Sigmoid colon (tissue), 7 donors: ENCODE data around the gene EIF5AL1. TPM values are rescaled to one million over a fixed set of nuclear protein-coding genes. Genes with fewer than 3 reads are reported as not detected.

Experiments used
- DNase-seq: peaks from one replicate; pipeline ENCODE4 v3.0.0-alpha.2; 2019
- H3K27ac ChIP-seq, 4 donors: fragments of 200-600 bp; sonication (generic); one replicate each; pipeline ENCODE4 v1.5.1; 2016 to 2019; ENCODE audit warnings: mild to moderate bottlenecking in 1 of 4
- H3K27me3 ChIP-seq, 3 donors: fragments of 200-600 bp; sonication (generic); one replicate each; pipeline ENCODE4 v1.5.1; 2019; ENCODE audit warnings: mild to moderate bottlenecking in 1 of 3
- H3K36me3 ChIP-seq, 4 donors: fragments of 200-600 bp; sonication (generic); one replicate each; pipeline ENCODE4 v1.5.1; 2016 to 2019
- H3K4me1 ChIP-seq, 4 donors: fragments of 200-600 bp; sonication (generic); one replicate each; pipeline ENCODE4 v1.5.1; 2017 to 2019
- H3K4me3 ChIP-seq, 4 donors: fragments of 200-600 bp; sonication (generic); one replicate each; pipeline ENCODE4 v1.5.1; 2017 to 2019; ENCODE audit warnings: mild to moderate bottlenecking in 2 of 4, moderate library complexity in 1 of 4
- H3K9me3 ChIP-seq, 4 donors: fragments of 200-600 bp in 3 of 4; sonication (generic) in 3 of 4; one replicate each; pipeline versions ENCODE4 v1.5.1 to v1.6.1; 2013 to 2019
- EP300 ChIP-seq, 4 donors: sonication (generic); formaldehyde crosslinking; IDR thresholded peaks; one replicate each; pipeline ENCODE4 v1.6.1; 2017; ENCODE audit warnings: antibody characterized with exemption in 4 of 4
- POLR2A ChIP-seq, 2 donors: fragments of 450-650 bp; IDR thresholded peaks; one replicate each; pipeline ENCODE4 v1.6.1; 2016; ENCODE audit warnings: antibody characterized with exemption in 2 of 2, mild to moderate bottlenecking in 2 of 2, moderate library complexity in 2 of 2
- POLR2AphosphoS5 ChIP-seq, 4 donors: sonication (generic); formaldehyde crosslinking; IDR thresholded peaks; one replicate each; pipeline ENCODE4 v1.6.1; 2017; ENCODE audit warnings: antibody characterized with exemption in 4 of 4
- WGBS, 2 donors: extraction: QIAGEN DNeasy Blood & Tissue Kit; methylation state at CpG; one replicate each; pipeline ENCODE4 v1.1.7; 2013; 5-methylcytosine and 5-hydroxymethylcytosine counted together
- intact Hi-C: fragments of 100-400 bp; cut with DNase I; formaldehyde crosslinking; loops from one replicate; pipeline ENCODE4 v1.15.1; 2023
- polyA plus RNA-seq, 3 donors: library from polyadenylated mRNA; stranded (reverse); fragments of 200-250 nt; gene quantifications; one replicate each; pipeline ENCODE4 v1.2.3, GENCODE V29; 2013
- total RNA-seq, 4 donors: library from RNA; depleted of rRNA; stranded (reverse); fragments of >200 nt; gene quantifications; one replicate each; pipeline ENCODE4 v1.1.0, GENCODE V29; 2016
- TF ChIP-seq, protein P1 (sequence below), 4 experiments: fragments of 450-650 bp in 3 of 4; fragments of 200-600 bp in 1 of 4; IDR thresholded peaks; one replicate each; pipeline ENCODE4 v1.5.1; 2016 to 2019; ENCODE audit warnings: antibody characterized with exemption in 4 of 4, mild to moderate bottlenecking in 3 of 4, moderate library complexity in 2 of 4
- donor health status: healthy with polysubstance abuse.
- donor health status: Bipolar disorder and iron deficiency.
- donor health status: healthy.

Gene EIF5AL1
- total and polyA plus RNA-seq, 7 donors, result under 0.01 to 0.63 (median 0.16) TPM

DNA sequence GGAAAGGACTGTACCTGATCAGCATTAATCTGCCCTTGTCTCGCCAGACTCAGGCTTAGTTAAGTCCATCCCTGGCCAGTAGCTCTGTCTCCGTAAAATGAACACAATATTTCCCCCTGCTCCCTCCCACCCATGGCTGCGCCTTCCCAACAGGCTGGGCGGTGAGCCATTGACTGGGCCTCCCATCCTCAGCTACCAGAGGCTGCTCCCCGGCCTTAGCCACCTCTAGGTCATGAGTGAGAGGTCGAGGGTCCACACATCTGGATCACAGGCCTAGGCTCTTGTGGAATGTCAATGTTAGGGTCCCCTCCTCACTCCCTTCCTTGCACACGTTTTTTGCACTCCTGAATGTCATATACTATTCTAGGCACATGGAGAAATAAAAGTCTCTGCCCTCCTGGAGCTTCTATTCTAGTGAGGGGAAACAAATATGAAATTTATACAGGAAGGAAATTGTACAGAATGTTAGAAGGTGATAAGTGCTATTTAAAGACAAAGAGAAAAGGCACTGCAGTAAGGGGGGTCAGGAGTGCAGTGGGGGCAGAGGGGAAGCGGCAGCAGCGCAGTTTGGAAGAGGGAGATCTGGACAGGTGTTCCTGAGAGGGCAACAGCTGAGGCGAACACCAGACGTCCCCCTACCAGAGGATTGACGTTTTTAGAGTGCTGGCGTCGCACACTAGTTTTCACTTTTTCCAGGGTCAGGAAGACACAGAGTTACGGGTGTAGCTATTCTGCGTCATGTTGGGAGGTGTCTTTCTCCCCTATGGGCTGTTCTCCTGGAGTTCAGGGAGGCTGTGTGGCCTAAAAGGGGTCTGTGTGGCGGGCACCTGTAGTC, 17.2 kb upstream of the EIF5AL1 start:
- no peak overlapping the region for H3K27ac ChIP-seq
- no peaks in the 10 kb centered on the region for H3K9me3 ChIP-seq
- 71 to 80% methylated on average over 17 of the region's 17 CpGs for WGBS, 2 donors
- no peak overlapping the region for H3K4me3 ChIP-seq
- intact Hi-C loops, result no loop called here
- no peaks in the 10 kb centered on the region for H3K36me3 ChIP-seq
- peaks cover 0 to 8% (median 8%) of the 10 kb centered on the region in 4 donors for H3K4me1 ChIP-seq
- TF ChIP-seq, protein P1, sequence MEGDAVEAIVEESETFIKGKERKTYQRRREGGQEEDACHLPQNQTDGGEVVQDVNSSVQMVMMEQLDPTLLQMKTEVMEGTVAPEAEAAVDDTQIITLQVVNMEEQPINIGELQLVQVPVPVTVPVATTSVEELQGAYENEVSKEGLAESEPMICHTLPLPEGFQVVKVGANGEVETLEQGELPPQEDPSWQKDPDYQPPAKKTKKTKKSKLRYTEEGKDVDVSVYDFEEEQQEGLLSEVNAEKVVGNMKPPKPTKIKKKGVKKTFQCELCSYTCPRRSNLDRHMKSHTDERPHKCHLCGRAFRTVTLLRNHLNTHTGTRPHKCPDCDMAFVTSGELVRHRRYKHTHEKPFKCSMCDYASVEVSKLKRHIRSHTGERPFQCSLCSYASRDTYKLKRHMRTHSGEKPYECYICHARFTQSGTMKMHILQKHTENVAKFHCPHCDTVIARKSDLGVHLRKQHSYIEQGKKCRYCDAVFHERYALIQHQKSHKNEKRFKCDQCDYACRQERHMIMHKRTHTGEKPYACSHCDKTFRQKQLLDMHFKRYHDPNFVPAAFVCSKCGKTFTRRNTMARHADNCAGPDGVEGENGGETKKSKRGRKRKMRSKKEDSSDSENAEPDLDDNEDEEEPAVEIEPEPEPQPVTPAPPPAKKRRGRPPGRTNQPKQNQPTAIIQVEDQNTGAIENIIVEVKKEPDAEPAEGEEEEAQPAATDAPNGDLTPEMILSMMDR (IDR thresholded peaks at IDR 0.05), result no peak
- TF ChIP-seq POLR2A (IDR thresholded peaks at IDR 0.05), result no peak
- TF ChIP-seq POLR2AphosphoS5 (IDR thresholded peaks at IDR 0.05), result no peak
- TF ChIP-seq EP300 (IDR thresholded peaks at IDR 0.05), result no peak
- no peak for DNase-seq
- H3K27me3 ChIP-seq, result no peaks in the 10 kb centered on the region

DNA sequence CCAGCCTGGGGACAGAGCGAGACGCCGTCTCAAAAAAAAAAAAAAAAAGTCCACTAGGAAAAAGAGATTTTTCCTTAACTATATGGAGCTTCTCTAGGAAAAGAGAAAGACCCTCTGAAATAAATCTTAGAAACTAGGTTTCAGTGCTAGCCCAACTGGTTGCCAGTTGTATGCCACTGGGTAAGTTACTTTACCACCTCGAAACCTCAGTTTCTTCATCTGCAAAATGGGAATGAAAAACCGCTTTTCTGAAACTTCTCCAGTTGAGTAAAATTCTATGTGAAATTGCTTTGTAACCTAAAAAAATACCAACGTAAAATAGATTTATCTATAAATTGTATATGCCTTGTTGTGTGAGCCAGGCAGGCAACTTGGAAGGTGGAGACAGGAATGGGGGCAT, 16.5 kb upstream of the EIF5AL1 start:
- TF ChIP-seq POLR2AphosphoS5 (IDR thresholded peaks at IDR 0.05) (no peak), POLR2A (IDR thresholded peaks at IDR 0.05) (no peak), EP300 (IDR thresholded peaks at IDR 0.05) (no peak)
- TF ChIP-seq, protein P1 (IDR thresholded peaks at IDR 0.05), result no peak
- intact Hi-C loops, result no loop called here
- WGBS, 2 donors, result 80 to 85% methylated on average over 6 of the region's 6 CpGs

DNA sequence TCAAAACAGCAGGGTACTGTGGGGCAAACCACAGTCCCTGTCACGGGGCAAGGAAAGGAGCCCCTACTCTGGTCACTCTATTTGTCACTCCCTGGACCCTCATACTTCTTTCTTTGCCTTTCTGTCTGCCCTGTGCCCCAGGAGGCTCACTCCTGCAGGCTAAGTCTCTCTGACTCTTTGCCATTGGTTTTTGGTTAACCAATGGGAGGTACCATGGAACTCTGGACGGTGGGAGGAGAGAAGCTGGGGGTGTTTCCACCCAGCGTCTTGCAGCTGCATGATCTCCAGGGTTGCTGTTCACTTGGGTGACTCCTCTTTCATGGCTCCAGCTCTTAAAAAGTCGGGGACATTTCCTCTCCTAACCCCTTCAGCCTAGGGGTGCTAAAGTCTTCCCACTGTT, 15.4 kb upstream of the EIF5AL1 start:
- no peaks in the 10 kb centered on the region for H3K9me3 ChIP-seq
- H3K36me3 ChIP-seq, result no peaks in the 10 kb centered on the region
- no peaks in the 10 kb centered on the region for H3K4me1 ChIP-seq
- no peak overlapping the region for H3K27ac ChIP-seq
- H3K4me3 ChIP-seq, result no peak overlapping the region
- intact Hi-C loops, result no loop called here
- H3K27me3 ChIP-seq, result no peaks in the 10 kb centered on the region
- TF ChIP-seq EP300 (IDR thresholded peaks at IDR 0.05) (no peak), POLR2A (IDR thresholded peaks at IDR 0.05) (no peak), POLR2AphosphoS5 (IDR thresholded peaks at IDR 0.05) (no peak)
- TF ChIP-seq, protein P1 (IDR thresholded peaks at IDR 0.05), result no peak
- WGBS, 2 donors, result 47% methylated on average over 4 of the region's 4 CpGs
- DNase-seq, result no peak

More for the DNA sequence above, 16.5 kb upstream of the EIF5AL1 start:
- H3K36me3 ChIP-seq, result no peaks in the 10 kb centered on the region
- H3K4me1 ChIP-seq, result peaks cover 0 to 1% (median under 1%) of the 10 kb centered on the region in 4 donors
- H3K27me3 ChIP-seq, result no peaks in the 10 kb centered on the region
- no peak overlapping the region for H3K27ac ChIP-seq
- H3K4me3 ChIP-seq, result no peak overlapping the region
- DNase-seq, result no peak
- H3K9me3 ChIP-seq, result no peaks in the 10 kb centered on the region

DNA sequence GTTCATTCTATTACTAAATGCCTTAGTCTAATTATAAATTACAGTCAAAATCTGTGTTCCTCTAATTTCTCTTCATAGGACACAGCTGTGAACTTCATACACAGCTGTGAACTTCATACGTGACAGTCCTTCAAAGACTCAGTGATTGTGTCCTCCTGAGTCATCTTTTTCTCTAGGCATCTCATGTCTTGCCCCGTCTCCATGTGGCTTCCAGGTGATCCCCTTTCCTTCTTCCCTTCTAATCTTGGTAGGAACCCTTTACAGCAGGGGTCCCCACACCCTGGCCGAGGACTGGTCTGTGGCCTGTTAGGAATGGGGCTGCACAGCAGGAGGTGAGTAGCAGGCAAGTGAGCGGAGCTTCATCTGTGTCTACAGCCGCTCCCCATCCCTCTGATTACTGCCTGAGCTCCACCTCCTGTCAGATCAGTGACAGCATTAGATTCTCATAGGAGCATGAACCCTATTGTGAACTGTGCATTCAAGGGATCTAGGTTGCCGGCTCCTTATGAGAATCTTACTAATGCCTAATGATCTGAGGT, 14.0 kb upstream of the EIF5AL1 start:
- DNase-seq, result no peak
- Histone ChIP-seq H3K27me3 (no peaks in the 10 kb centered on the region), H3K9me3 (no peaks in the 10 kb centered on the region), H3K36me3 (no peaks in the 10 kb centered on the region), H3K27ac (no peak overlapping the region), H3K4me1 (no peaks in the 10 kb centered on the region), H3K4me3 (no peak overlapping the region)
- 71 to 86% methylated on average over 6 of the region's 6 CpGs for WGBS, 2 donors
- TF ChIP-seq, protein P1 (IDR thresholded peaks at IDR 0.05), result no peak
- TF ChIP-seq POLR2A (IDR thresholded peaks at IDR 0.05) (no peak), POLR2AphosphoS5 (IDR thresholded peaks at IDR 0.05) (no peak), EP300 (IDR thresholded peaks at IDR 0.05) (no peak)
- intact Hi-C loops, result no loop called here
